Cardiac fibroblast (primary cell): ENCODE measurements around the gene GDF10.

ENCODE experiments used
- DNase-seq, 2 donors: peaks; one replicate each; pipeline versions ENCODE4 v3.0.0 to v3.0.0-alpha.2; 2010; ENCODE audit warnings: low read depth in 2 of 2
- H3K4me3 ChIP-seq, 2 donors: replicated peaks in 1 of 2; 1 replicate in 1 of 2; 2 replicates in 1 of 2; pipeline ENCODE4 v1.5.1; 2011; ENCODE audit warnings: low read depth in 2 of 2, low read length in 2 of 2, mild to moderate bottlenecking in 2 of 2, moderate library complexity in 1 of 2
- TF ChIP-seq, protein P1 (sequence below): IDR thresholded peaks from one replicate; pipeline ENCODE4 v1.5.1; 2011; ENCODE audit warnings: low read depth, mild to moderate bottlenecking, low read length, inconsistent platforms

The GDF10 gene

DNA sequence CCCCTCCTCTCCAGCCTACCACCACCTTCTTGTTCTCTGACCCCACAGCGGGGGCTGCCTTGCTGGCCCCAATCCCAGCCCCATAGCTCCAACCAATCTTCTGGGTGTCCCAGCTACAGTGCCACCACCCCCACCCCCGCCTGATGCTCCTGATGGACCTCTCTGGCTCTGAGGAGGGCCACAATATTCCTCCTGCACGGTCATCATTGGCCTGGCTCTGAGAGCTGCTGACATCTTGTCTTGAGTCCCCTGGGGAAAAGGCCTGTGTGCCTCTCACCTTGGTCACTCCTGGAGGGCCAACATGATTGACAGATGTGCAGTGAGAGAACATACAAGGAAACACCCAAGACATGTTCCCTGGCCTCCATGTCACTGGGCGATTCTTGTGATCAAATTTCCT, 29.9 kb downstream of the GDF10 start:
- no peak for DNase-seq
- TF ChIP-seq, protein P1, sequence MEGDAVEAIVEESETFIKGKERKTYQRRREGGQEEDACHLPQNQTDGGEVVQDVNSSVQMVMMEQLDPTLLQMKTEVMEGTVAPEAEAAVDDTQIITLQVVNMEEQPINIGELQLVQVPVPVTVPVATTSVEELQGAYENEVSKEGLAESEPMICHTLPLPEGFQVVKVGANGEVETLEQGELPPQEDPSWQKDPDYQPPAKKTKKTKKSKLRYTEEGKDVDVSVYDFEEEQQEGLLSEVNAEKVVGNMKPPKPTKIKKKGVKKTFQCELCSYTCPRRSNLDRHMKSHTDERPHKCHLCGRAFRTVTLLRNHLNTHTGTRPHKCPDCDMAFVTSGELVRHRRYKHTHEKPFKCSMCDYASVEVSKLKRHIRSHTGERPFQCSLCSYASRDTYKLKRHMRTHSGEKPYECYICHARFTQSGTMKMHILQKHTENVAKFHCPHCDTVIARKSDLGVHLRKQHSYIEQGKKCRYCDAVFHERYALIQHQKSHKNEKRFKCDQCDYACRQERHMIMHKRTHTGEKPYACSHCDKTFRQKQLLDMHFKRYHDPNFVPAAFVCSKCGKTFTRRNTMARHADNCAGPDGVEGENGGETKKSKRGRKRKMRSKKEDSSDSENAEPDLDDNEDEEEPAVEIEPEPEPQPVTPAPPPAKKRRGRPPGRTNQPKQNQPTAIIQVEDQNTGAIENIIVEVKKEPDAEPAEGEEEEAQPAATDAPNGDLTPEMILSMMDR = no peak
- H3K4me3 ChIP-seq = no peak overlapping the region

DNA sequence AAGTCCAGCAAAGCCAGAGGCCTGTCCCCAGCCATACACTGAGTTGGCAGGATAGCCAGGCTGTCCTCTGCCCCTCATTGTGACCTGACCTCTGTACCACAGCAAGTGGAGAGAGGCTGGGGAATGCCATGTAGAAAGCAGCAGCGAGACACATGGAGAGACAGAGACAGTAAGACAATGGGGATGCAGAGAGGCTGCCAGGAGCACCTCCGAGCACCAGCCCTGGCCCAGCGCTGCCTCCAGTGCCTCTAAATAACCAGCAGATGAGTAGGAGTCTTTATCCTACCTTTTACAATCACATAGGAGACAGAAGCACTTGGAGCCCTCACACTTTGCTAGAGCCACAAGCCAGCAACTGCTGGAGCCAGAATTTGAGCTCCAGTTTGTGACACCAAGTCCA, 30.4 kb downstream of the GDF10 start:
- H3K4me3 ChIP-seq = no peak overlapping the region
- no peak for DNase-seq
- TF ChIP-seq, protein P1 = no peak

DNA sequence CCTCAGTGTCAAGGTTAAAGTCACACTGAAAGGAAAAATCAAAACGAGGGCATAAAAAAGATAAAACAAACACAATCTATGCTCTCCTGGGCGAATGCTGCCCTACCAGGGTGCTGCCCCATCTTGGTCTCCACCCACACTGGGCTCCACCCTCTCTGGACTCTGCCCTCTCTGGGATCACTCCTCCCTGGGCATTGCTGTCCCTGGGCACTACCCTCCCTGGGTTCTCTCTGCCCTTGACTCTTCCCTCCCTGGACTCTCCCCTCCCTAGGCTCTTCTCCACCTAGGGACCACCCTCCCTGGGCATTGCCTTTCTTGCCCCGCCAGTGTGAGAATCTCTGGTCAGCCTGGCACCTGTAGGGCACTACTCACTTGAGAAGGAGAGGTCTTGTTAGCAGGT, 30.8 kb downstream of the GDF10 start:
- no peak overlapping the region for H3K4me3 ChIP-seq
- DNase-seq = no peak
- TF ChIP-seq, protein P1 = no peak

DNA sequence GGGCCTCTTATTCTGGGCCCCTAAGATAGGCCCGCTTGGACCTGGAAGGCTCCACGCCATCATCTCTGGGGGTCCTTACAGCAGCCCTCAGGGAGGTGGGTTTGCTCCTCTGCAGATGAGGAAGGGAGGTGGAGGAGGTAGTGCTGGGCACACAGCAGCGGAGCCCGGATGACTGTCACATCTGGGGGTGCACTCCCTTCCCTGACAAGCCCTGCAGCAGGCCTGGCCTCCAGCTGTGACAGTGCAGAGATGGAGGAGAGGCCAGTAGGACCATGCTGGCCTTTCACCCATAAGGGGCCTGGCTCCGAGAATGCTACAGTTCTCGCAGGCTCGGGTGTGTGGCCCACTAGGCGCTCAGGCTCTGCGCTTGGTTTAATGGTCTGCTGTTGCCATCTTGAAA, 31.5 kb downstream of the GDF10 start:
- TF ChIP-seq, protein P1 = no peak
- H3K4me3 ChIP-seq = no peak overlapping the region
- DNase-seq = no peak

DNA sequence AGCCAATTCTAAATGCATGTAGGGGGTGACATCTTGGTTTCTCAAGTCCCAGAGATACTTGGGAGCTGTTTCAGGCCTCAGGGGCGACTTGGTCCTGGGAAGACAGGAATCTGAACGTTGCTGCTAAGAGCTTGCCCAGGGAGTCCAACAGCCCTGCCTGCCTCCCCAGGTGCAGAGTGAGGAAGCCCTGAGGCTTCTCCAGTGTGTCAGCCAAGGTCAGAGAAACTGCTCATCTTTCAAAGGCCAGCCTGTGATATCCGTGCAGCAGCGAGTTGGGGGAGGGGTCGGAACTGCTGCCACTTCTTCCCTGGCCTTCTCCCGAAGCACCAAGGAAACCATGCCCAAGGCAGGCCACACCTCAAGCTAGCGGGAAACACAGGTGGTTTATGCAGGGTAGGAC, 32.0 kb downstream of the GDF10 start:
- no peak for DNase-seq
- H3K4me3 ChIP-seq = no peak overlapping the region
- TF ChIP-seq, protein P1 = no peak

DNA sequence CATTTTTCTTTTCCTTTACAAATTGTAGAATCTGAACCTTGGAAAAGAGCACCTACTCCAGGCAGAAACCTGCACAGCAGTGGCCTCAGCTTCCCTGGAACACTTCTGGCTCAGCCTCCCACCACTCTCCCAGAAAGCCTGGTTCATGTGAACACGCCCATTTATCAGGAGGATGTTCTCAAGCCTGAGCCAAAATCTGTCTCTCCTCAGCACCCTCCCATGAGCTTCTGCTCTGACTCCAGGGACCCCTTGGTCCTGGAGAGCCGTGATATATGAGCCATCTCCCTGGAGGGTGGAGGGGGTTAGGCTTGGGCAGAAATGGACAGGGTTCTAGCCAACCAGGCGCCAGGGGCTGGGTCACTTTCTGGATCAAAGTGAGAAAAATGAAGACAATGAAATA, 32.4 kb downstream of the GDF10 start:
- no peak overlapping the region for H3K4me3 ChIP-seq
- TF ChIP-seq, protein P1 = no peak
- DNase-seq = no peak

DNA sequence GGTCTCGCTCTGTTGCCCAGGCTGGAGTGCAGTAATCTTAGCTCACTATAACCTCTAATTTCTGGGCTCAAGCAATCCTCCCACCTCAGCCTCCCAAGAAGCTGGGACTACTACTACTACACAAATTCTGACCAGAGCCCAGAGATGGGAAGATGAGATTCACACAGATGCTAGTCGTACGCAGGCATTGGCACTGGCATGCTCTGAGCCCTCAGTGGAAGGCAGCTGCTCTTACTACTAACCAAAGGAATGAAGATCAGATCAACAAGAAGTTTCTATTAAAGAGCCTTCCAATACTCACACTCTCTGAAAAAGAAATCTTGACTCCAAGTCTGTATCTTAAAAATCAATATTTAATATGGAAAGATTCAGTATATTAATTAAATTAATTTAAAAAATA, 32.9 kb downstream of the GDF10 start:
- TF ChIP-seq, protein P1 = no peak
- no peak for DNase-seq
- no peak overlapping the region for H3K4me3 ChIP-seq
